Astrocyte of the spinal cord (primary cell): ENCODE results near the gene AEN.
A peak's percentile ranks its signal among the peaks of the same experiment; 100 is the strongest.

Experiments used
- DNase-seq: peaks from one replicate; pipeline ENCODE4 v3.0.0; 2011; ENCODE audit warnings: low read depth, low spot score
- H3K4me3 ChIP-seq: 2 replicates; pipeline ENCODE4 v1.5.1; 2011; ENCODE audit warnings: low read depth, mild to moderate bottlenecking, low read length, moderate library complexity
- in situ Hi-C: cut with HindIII; loops from 2 replicates; pipeline ENCODE4 v1.10.0; 2017; ENCODE audit warnings: low sequenced_read_pairs
- TF ChIP-seq, protein P1 (sequence below): IDR thresholded peaks from 2 replicates; pipeline ENCODE4 v1.5.1; 2012; ENCODE audit warnings: low read depth, mild to moderate bottlenecking, low read length, inconsistent platforms

AEN gene

DNA sequence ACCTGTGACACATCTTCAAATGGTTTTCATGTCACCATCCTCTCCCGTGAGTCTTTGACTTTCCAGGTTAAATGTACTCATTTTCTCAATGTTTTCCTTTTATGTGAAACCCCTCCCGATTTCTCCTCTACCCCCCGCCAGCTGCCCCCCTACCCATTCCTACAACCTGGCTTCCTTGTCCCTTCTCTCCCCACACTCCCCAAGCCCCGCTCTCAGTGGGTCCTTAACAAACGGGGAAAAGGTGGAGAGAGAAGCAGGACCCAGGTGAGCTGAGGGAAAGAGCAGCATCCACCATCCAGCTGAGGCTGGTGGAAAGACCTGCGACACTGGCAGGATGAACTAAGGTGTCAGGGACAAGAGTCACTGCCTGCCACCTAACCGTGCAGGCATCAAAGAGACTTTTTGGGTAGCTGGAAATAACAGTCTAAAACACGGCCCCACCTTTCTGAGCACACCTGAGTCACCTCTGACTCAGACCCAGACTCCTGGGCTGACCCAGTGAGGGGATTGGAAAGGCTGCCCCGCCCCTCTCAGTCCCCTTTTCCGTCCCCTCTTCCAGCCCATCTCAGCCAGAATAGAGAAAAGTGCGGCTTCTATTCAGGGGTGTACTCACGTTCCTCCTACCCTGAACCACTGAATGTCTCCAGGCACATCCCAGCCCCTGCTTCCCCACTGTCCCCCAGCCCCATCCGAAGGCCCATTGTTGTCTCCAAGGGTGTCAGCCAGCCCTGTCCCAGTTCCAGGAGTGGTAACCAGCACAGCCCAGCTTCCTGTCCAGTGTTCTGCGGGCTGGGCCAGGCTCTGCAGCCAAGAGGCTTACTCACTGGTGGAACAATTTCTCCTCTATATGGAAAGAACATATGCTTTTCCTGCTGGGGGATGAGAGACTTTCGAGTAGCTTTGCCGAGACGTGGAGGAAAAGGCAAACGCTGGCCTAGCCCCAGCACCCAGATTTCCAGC lies 38.1 kb downstream of the AEN start:
- H3K4me3 ChIP-seq, result no peak overlapping the region
- in situ Hi-C loops, result no loop called here
- TF ChIP-seq, protein P1, sequence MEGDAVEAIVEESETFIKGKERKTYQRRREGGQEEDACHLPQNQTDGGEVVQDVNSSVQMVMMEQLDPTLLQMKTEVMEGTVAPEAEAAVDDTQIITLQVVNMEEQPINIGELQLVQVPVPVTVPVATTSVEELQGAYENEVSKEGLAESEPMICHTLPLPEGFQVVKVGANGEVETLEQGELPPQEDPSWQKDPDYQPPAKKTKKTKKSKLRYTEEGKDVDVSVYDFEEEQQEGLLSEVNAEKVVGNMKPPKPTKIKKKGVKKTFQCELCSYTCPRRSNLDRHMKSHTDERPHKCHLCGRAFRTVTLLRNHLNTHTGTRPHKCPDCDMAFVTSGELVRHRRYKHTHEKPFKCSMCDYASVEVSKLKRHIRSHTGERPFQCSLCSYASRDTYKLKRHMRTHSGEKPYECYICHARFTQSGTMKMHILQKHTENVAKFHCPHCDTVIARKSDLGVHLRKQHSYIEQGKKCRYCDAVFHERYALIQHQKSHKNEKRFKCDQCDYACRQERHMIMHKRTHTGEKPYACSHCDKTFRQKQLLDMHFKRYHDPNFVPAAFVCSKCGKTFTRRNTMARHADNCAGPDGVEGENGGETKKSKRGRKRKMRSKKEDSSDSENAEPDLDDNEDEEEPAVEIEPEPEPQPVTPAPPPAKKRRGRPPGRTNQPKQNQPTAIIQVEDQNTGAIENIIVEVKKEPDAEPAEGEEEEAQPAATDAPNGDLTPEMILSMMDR, result no peak
- DNase-seq, result peak; percentile 65

DNA sequence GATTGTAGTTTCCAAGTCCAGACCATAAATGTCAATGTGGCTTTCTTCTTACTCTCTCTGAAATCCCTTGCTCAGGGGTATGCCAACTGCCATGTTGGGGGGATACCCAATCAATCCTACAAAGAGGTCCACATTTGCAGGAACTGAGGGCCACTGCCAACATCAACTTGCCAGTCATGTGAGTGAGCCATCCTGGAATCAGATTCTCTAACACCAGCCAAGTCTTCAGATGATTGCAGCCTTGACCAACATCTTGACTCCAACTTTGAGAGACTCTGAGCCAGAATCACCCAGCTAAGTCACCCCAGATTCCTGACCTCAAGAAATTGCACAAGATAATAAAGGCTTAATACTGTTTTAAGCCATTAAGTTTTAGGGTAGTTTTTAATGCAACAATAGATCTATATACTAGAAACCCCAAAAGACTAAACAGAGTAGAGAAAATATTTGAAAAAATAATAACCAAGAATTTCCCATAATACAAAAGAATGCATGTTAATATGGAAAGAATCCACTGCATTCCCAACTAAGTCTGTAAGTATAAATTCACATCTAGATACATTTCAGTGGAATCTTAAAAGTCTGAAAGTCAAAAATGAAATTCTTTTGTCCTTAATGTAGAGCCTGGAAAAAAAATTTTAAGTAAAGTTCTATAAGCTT lies 40.0 kb downstream of the AEN start:
- no peak for DNase-seq
- in situ Hi-C loops, result no loop called here
- TF ChIP-seq, protein P1, result no peak
- H3K4me3 ChIP-seq, result no peak overlapping the region

DNA sequence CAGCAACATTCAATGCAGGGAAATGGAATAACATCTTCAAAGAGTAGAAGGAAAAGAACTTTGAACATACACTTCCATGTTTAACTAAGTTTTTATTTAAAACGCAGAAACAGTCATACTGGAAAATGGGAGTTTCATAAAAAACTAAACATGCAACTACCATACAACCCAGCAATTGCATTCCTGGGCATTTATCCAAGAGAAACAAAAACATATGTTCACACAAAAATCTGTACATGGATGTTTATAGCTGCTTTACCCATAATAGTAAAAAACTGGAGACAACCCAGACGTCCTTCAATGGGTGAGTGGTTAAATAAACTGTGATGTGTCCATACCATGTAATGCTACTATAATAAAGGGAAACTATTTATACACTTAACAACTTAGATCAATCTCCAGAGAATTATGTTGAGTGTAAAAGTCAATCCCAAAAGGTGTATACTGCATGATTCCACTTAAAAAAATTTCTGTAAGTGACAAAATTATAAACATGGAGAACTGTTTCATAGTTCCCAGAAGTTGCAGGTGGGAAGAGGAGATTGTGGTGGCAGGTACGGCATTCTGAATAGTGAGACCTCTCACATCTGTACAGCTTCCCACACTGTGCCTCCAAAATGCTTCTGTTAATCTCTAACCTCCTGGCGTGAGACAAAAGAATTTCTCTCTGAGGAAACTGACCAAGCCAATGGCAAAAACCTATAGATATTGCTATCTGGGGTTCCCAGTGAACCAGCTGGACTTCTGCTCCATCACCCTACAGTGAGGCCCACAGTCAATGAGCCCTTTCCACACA lies 40.8 kb downstream of the AEN start:
- H3K4me3 ChIP-seq, result no peak overlapping the region
- in situ Hi-C loops, result no loop called here
- TF ChIP-seq, protein P1, result no peak
- no peak for DNase-seq

DNA sequence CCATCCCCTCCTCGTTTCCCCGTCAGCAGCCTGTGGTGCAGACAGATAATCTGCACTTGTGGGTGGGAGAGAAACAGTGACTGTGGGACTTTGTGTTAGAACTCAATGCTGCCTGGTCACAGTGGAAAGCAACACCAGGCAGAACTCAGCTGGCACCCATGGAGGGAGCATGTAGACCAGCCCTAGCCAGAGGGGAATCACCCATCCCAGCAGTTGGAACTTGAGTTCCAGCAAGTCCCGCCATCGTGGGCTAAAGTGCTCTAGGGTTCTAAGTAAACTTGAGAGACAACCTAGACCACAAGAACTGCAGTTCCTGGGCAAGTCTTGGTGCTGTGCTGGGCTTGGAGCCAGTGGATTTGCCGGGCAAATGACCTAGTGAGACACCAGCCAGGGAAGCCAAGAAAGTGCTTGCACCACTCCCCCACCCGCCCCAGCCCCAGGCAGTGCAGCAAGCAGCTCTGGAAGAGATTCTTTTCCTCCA lies 42.0 kb downstream of the AEN start:
- no peak for DNase-seq
- TF ChIP-seq, protein P1, result no peak
- in situ Hi-C loops, result no loop called here

DNA sequence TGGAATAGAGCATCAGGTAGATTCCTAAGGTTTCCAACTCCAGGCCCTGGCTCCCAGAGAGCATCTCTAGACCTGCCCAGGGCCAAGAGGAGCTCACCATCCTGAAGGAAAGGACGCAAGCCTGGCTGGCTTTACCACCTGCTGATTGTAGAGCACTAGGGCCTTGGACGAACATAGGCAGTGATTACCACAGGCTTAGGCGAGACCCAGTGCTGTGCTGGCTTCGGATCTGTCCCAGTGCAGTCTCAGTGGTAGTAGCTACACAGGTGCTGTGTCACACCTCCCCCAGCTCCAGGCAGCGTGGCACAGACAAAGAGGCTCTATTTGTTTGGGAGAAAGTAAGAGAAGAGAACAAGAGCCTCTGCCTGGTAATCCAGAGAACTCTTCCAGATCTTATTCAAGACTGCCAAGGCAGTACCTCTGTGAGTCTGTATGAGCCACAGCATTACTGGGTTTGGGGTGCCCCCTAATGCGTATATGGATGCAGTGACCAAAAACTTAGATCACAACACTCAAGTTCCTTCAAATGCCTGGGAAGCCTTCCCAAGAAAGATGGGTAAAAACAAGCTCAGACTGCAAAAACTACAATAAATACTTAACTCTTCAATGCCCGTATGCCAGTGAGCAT lies 43.1 kb downstream of the AEN start:
- TF ChIP-seq, protein P1, result no peak
- no peak overlapping the region for H3K4me3 ChIP-seq
- no peak for DNase-seq
- in situ Hi-C loops, result no loop called here

More for the DNA sequence above, 42.0 kb downstream of the AEN start:
- H3K4me3 ChIP-seq, result no peak overlapping the region

DNA sequence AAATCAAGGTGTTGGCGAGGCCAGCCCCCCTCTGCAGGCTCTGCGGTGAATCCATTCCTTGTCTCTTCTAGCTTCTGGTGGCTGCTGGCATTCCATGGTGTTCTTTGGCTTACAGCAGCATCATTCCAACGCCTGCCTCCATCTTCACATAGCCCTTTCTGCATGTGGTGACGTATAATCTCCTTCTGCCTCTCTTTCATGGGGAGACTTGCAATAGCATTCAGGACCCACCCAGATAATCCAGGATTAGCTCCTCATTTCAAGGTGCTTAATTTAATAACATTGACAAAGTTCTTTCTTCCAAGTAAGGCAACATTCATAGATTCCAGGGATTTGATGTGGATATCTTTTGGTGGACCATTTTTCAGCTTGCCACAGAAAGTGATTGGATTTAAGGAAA lies 53.5 kb downstream of the AEN start:
- H3K4me3 ChIP-seq, result no peak overlapping the region
- no peak for DNase-seq
- in situ Hi-C loops, result no loop called here
- TF ChIP-seq, protein P1, result no peak
